ENCODE data around the gene TBL2.
"Not testable (repeated sequence)": the region's sequence is repeated elsewhere in the genome, so short reads cannot be mapped to it uniquely, and the experiment has no call there.

Gene TBL2

DNA sequence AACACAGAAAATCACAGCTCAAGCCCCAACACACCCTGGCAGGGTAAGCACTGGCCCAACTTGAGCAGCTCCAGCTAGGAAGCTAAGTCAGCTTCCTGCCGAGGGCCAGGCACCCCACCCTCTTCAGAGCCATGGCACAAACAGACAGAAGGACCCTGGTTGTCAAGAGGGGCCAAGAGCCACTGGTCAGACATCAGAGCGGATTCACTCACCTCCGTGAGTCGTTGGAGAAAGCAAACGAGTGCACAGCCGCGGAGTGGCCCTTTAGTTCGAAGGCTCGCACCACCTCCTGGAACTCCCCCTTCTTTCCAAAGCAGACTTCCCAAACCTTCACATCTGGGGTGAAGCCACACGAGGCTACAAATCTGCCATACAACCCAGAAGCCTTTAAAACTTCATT lies 7.4 kb downstream of the TBL2 start:
- no peak for DNase-seq

DNA sequence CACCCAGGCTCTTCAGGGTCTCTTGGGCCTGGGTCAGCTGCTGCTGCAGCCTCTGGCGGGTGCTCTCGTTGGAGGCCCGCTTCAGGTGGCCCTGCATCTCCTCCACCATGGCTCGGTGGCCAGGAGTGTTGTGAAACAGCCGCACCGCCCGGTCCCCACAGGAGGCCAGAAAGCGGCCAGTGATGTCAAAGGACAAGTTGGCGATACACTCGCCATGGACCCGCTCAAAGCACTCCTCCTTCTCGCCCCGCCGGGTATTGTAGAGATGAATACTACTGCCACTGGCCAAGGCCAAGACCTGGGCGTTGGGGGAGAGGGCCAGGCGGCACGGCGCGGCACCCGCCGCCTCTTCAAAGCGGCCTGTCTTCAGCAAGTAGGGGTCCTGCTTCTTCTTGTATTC lies 7.9 kb downstream of the TBL2 start:
- no peak for DNase-seq

- DNase-seq, result no peak
Observed at GRCh38 chr7:73569042-73569608, 9.3 kb downstream of the TBL2 start.

DNA sequence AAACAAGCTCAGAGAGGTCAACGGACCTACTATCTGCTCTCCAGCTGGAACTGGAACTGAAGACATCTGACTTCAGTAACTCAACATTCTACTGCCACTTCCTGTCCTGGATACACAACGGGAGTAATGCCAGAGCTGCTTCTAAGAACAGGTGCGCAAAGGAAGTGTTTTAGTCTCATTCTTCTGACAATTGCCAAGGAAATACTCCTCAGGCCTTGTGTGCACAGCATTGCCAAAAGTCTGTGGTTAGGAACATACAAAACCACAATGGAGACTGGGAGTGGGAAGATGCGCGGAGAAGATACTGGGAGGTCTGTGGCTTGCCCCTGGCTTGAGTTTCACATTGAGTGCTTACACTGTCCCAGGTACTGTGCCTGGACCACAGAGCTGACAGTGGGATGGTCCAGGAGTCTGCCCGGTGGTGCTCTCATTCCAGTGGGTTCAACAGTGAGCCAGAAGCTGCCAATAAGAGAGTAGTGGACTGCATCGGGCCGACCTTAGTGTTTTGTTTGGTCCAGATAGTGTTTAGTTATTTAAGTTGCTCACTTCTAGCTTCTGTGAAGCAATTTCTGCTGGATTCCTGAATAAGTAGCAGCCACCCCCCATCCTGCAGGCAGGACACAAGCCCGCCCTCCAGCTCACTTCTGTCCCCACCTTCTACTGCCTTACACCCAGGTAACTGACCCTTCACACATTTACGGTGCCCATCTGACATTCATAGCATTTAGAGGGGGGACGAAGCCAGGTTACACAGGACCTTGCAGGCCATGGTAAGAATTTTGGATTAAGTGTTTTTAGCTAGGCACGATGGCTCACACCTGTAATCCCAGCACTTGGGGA lies 10.3 kb downstream of the TBL2 start:
- no peak for DNase-seq

- DNase-seq, result no peak
Observed at GRCh38 chr7:73567140-73567539, 11.2 kb downstream of the TBL2 start.

- DNase-seq, result not testable (repeated sequence)
Observed at GRCh38 chr7:73566431-73566830, 11.9 kb downstream of the TBL2 start.

GRCh38 chr7:73565675-73566340 lies 12.6 kb downstream of the TBL2 start:
- DNase-seq, result no peak

- DNase-seq, result peak in 1 of 58 donors; percentile 1
Observed at GRCh38 chr7:73560109-73560835, 18.1 kb downstream of the TBL2 start.

DNA sequence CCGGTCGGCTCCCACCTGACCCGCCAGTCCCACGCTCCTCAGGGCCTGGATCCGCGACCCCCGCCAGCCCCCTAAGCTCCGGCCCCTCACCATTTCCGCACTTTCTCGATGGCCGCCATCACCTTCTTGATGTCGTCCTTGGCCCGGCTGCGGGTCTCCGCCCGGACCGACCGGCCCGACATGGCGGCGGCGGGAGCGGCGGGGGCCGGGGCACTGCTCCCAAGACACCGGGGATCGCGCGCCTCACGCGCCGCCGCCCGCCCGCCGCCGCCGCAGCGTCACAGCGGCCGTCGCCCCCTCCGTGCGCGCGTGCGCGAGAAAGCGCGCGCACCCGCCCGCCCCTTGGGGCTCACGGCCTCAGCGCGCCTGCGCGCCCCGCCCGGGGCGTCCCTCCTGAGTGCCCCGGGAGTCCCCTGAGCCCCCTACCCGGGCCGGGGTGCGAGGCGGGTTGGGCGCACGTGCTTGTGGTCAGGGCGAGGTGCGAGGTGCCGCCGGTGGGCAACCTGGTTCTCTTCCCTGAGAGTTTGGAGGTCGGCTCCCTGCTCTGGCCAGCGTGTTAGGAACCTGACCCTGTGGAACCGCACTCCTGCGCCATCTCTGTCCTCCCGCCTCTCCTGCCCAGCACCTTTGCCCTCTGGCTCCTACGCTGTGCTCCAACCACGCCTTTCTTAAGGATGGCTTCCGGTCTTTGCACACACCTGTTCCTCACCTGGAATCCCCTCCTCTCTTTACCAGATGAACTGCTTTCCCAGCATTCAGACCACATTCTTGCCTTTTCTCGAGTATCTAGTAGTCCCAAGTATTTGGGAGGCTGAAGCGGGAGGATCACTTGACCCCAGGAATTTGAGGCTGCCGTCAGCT lies 20.8 kb downstream of the TBL2 start, which contains the start of gene BCL7B:
Gene BCL7B, minus strand, starts transcription at position 294 of the 861 bp plus-strand sequence. Its CDS starts 112 bp downstream, at position 182.
- peak in 56 of 58 donors; percentile 22 to 84 (median 68) for DNase-seq

GRCh38 chr7:73557108-73557396 lies 21.3 kb downstream of the TBL2 start:
- peak; percentile 52 to 94 (median 87) for DNase-seq

DNA sequence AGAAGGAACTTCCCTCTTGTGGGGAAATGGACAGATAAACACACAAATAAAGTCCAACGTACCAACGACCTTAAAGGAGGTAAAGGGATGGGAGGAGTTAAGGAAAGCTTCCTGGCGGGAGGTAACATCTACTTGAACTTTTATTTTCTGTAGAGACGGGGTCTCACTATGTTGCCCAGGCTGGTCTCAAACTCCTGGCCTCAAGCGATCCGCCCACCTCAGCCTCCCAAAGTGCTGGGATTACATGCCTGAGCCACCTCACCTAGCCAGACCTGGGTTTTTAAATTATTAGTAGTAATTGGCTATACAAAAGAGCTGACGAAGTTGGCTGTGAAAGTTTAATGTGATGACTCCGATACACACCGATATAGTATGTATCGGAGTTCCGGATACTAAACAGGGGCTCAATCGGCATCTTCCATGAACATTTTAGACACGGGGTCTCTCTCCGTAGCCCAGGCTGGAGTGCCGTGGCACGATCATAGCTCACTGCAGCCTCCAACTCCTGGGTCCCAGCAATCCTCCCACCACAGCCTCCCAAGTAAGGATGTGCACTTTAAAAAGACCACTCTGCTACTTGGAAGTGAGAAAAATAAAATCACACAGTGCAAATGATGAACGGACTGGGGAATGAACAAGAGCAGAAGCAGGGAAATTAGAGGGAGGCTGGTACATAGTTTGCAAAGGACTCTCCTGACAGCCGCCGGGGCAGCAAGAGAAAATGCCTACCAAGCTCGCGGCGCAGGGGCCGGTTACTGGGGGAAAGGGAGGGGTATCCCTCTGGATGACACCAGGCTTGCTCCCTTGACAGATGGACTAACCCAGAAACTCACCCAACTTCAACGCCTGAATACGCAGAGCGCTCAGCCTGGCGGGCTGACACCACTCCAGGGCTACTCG lies 21.9 kb downstream of the TBL2 start:
- no peak for DNase-seq

- no peak for DNase-seq
Observed at GRCh38 chr7:73555411-73555982, 22.9 kb downstream of the TBL2 start.

GRCh38 chr7:73550093-73550492 lies 28.3 kb downstream of the TBL2 start:
- not testable (repeated sequence) for DNase-seq

GRCh38 chr7:73549176-73549575 lies 29.2 kb downstream of the TBL2 start:
- no peak for DNase-seq

DNA sequence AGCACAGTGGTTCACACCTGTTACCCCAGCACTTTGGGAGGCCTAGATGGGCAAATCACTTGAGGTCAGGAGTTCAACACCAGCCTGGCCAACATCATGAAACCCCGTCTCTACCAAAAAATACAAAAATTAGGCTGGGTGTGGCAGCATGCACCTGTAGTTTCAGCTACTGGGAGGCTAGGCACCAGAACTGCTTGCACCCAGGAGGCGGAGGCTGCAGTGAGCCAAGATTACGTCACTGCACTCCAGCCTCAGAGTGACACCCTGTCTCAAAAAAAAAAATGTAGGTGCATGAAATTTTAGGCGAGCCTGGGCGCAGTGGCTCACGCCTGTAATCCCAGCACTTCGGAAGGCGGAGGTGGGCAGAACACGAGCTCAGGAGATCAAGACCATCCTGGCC lies 30.5 kb downstream of the TBL2 start:
- DNase-seq, result peak in 1 of 58 donors; percentile 34

GRCh38 chr7:73544678-73545077 lies 33.7 kb downstream of the TBL2 start:
- DNase-seq, result no peak

- no peak for DNase-seq
Observed at GRCh38 chr7:73541722-73542121, 36.7 kb downstream of the TBL2 start.

- DNase-seq, result no peak
Observed at GRCh38 chr7:73539709-73540108, 38.7 kb downstream of the TBL2 start.

DNA sequence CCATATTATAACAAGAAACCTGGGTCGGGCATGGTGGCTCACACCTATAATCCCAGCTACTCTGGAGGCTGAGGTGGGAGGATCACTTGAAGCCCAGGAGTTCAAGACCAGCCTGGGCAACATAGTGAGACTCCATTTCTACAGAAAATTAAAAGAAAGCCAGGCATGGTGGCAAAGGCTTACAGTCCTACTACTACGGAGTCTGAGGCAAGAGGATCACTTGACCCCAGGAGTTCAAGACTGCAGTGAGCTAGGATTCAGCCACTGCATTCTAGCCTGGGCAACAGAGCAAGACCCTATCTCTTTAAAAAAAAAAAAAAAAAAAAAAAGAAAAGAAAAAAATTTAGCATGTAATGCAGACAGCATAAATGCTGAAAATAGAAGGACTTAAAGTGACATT lies 39.9 kb downstream of the TBL2 start:
- DNase-seq, result not testable (repeated sequence)

Data from anterior cingulate cortex (tissue), 58 donors.